SK-N-SH treated with all-trans-retinoic acid at 6 μM for 48 hours (cell line): Measurements from ENCODE around the gene NOL3.

Experiments used
- ATAC-seq: fragments of 200-7000 bp; cut with Tn5 transposase; 3 replicates; pipeline ENCODE4 v1.9.1; 2020; ENCODE audit warnings: mild to moderate bottlenecking, moderate library complexity
- ARNTL ChIP-seq: fragments of 450-650 bp; formaldehyde crosslinking; IDR thresholded peaks from 2 replicates; pipeline ENCODE4 v1.5.0; 2020; ENCODE audit warnings: low read depth, mild to moderate bottlenecking, moderate library complexity, borderline replicate concordance
- BACH2 ChIP-seq: fragments of 250-450 bp; sonication (Bioruptor Pico); IDR thresholded peaks from 2 replicates; pipeline ENCODE4 v1.9.0; 2021; ENCODE audit warnings: mild to moderate bottlenecking, borderline replicate concordance
- CSDC2 ChIP-seq: fragments of 250-450 bp; sonication (Bioruptor Pico); IDR thresholded peaks from 2 replicates; pipeline ENCODE4 v1.5.0; 2020; ENCODE audit warnings: mild to moderate bottlenecking, moderate library complexity
- ESRRG ChIP-seq: fragments of 250-450 bp; sonication (Bioruptor Pico); IDR thresholded peaks from 2 replicates; pipeline ENCODE4 v1.6.1; 2021; ENCODE audit warnings: mild to moderate bottlenecking
- GLIS3 ChIP-seq: fragments of 250-450 bp; sonication (Bioruptor Pico); IDR thresholded peaks from 2 replicates; pipeline ENCODE4 v1.5.0; 2020; ENCODE audit warnings: mild to moderate bottlenecking, moderate library complexity
- ISL1 ChIP-seq: fragments of 250-450 bp; sonication (Bioruptor Pico); IDR thresholded peaks from 2 replicates; pipeline ENCODE4 v2.1.2; 2022; ENCODE audit warnings: mild to moderate bottlenecking, moderate library complexity
- OSR1 ChIP-seq: fragments of 250-450 bp; sonication (Bioruptor Pico); IDR thresholded peaks from 2 replicates; pipeline ENCODE4 v1.8.0; 2022; ENCODE audit warnings: moderate library complexity, mild to moderate bottlenecking, inconsistent platforms
- PPARA ChIP-seq: fragments of 250-450 bp; sonication (Bioruptor Pico); IDR thresholded peaks from 2 replicates; pipeline ENCODE4 v1.5.0; 2020; ENCODE audit warnings: mild to moderate bottlenecking, borderline replicate concordance
- SNAI2 ChIP-seq: fragments of 250-450 bp; sonication (Bioruptor Pico); IDR thresholded peaks from 2 replicates; pipeline ENCODE4 v1.5.0; 2020; ENCODE audit warnings: mild to moderate bottlenecking, moderate library complexity
- TCF4 ChIP-seq: fragments of 250-450 bp; sonication (Bioruptor Pico); IDR thresholded peaks from 2 replicates; pipeline ENCODE4 v1.8.0; 2021; ENCODE audit warnings: mild to moderate bottlenecking, moderate library complexity, borderline replicate concordance
- TOX ChIP-seq: fragments of 250-450 bp; sonication (Bioruptor Pico); IDR thresholded peaks from 2 replicates; pipeline ENCODE4 v1.8.0; 2021; ENCODE audit warnings: mild to moderate bottlenecking, moderate library complexity, borderline replicate concordance
- ZC3H10 ChIP-seq: fragments of 250-450 bp; sonication (Bioruptor Pico); IDR thresholded peaks from 2 replicates; pipeline ENCODE4 v1.5.1; 2021; ENCODE audit warnings: mild to moderate bottlenecking, moderate library complexity
- ZFP3 ChIP-seq: fragments of 250-450 bp; sonication (Bioruptor Pico); IDR thresholded peaks from 2 replicates; pipeline ENCODE4 v1.5.0; 2020; ENCODE audit warnings: mild to moderate bottlenecking, moderate library complexity
- ZFP30 ChIP-seq: fragments of 450-650 bp; formaldehyde crosslinking; IDR thresholded peaks from 2 replicates; pipeline ENCODE4 v1.5.0; 2022; ENCODE audit warnings: mild to moderate bottlenecking, moderate library complexity
- ZNF565 ChIP-seq: fragments of 450-650 bp; formaldehyde crosslinking; conservative IDR thresholded peaks from 2 replicates; pipeline ENCODE4 v1.5.0; 2020; ENCODE audit warnings: low read depth, mild to moderate bottlenecking, moderate library complexity
- ZNF70 ChIP-seq: fragments of 450-650 bp; formaldehyde crosslinking; IDR thresholded peaks from 2 replicates; pipeline ENCODE4 v1.5.0; 2020; ENCODE audit warnings: mild to moderate bottlenecking, moderate library complexity
- ZNF8 ChIP-seq: fragments of 450-650 bp; formaldehyde crosslinking; IDR thresholded peaks from 2 replicates; pipeline ENCODE4 v1.5.0; 2020; ENCODE audit warnings: mild to moderate bottlenecking, moderate library complexity
- TF ChIP-seq, protein P1 (sequence below): fragments of 250-450 bp; sonication (Bioruptor Pico); IDR thresholded peaks from 2 replicates; pipeline ENCODE4 v1.5.1; 2020; ENCODE audit warnings: low read depth, mild to moderate bottlenecking, moderate library complexity
- TF ChIP-seq, protein P2 (sequence below): fragments of 250-450 bp; sonication (Bioruptor Pico); IDR thresholded peaks from 2 replicates; pipeline ENCODE4 v1.8.0; 2021; ENCODE audit warnings: low read depth, mild to moderate bottlenecking, moderate library complexity, borderline replicate concordance
- TF ChIP-seq, protein P3 (sequence below): fragments of 250-450 bp; sonication (Bioruptor Pico); IDR thresholded peaks from 2 replicates; pipeline ENCODE4 v1.5.0; 2020; ENCODE audit warnings: mild to moderate bottlenecking, moderate library complexity
- TF ChIP-seq, protein P4 (sequence below): fragments of 250-450 bp; sonication (Bioruptor Pico); IDR thresholded peaks from 2 replicates; pipeline ENCODE4 v1.8.0; 2020; ENCODE audit warnings: mild to moderate bottlenecking, moderate library complexity, borderline replicate concordance
- TF ChIP-seq, protein P5 (sequence below): fragments of 250-450 bp; sonication (Bioruptor Pico); IDR thresholded peaks from 2 replicates; pipeline ENCODE4 v1.5.1; 2021; ENCODE audit warnings: mild to moderate bottlenecking, moderate library complexity

The NOL3 gene

DNA sequence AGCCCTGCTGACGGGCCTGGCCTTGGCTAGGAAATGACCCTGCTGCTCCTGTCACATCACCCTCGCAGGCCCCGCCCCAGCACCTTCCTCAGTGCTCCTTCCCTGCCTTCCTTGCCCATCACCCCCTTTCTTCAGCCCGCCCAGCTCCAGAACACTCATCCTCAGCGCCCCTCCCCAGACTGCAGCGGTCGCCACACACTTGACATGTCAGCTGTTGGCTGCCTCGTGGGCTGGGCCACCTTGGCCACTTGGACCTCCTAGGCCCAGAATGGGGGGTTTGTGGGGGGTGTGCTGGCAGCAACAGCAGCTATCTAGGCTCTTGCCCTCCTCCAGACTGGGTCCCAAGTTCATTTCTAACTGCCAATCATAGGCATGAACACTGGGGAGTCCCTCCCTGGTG is 39.2 kb downstream of the NOL3 start:
- TF ChIP-seq ARNTL: no peak
- TF ChIP-seq ZC3H10: no peak
- TF ChIP-seq PPARA (CRISPR knock-in tag): no peak
- no peak for TF ChIP-seq GLIS3 (CRISPR knock-in tag)
- TF ChIP-seq TOX (CRISPR knock-in tag): no peak
- TF ChIP-seq ZNF8 (CRISPR knock-in tag): no peak
- TF ChIP-seq ESRRG (CRISPR knock-in tag): no peak
- TF ChIP-seq, protein P1, sequence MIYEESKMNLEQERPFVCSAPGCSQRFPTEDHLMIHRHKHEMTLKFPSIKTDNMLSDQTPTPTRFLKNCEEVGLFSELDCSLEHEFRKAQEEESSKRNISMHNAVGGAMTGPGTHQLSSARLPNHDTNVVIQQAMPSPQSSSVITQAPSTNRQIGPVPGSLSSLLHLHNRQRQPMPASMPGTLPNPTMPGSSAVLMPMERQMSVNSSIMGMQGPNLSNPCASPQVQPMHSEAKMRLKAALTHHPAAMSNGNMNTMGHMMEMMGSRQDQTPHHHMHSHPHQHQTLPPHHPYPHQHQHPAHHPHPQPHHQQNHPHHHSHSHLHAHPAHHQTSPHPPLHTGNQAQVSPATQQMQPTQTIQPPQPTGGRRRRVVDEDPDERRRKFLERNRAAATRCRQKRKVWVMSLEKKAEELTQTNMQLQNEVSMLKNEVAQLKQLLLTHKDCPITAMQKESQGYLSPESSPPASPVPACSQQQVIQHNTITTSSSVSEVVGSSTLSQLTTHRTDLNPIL (CRISPR knock-in tag): no peak
- TF ChIP-seq, protein P2, sequence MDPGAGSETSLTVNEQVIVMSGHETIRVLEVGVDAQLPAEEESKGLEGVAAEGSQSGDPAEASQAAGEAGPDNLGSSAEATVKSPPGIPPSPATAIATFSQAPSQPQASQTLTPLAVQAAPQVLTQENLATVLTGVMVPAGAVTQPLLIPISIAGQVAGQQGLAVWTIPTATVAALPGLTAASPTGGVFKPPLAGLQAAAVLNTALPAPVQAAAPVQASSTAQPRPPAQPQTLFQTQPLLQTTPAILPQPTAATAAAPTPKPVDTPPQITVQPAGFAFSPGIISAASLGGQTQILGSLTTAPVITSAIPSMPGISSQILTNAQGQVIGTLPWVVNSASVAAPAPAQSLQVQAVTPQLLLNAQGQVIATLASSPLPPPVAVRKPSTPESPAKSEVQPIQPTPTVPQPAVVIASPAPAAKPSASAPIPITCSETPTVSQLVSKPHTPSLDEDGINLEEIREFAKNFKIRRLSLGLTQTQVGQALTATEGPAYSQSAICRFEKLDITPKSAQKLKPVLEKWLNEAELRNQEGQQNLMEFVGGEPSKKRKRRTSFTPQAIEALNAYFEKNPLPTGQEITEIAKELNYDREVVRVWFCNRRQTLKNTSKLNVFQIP: no peak
- TF ChIP-seq, all 23 proteins: peak for 0
- ATAC-seq: no peak

DNA sequence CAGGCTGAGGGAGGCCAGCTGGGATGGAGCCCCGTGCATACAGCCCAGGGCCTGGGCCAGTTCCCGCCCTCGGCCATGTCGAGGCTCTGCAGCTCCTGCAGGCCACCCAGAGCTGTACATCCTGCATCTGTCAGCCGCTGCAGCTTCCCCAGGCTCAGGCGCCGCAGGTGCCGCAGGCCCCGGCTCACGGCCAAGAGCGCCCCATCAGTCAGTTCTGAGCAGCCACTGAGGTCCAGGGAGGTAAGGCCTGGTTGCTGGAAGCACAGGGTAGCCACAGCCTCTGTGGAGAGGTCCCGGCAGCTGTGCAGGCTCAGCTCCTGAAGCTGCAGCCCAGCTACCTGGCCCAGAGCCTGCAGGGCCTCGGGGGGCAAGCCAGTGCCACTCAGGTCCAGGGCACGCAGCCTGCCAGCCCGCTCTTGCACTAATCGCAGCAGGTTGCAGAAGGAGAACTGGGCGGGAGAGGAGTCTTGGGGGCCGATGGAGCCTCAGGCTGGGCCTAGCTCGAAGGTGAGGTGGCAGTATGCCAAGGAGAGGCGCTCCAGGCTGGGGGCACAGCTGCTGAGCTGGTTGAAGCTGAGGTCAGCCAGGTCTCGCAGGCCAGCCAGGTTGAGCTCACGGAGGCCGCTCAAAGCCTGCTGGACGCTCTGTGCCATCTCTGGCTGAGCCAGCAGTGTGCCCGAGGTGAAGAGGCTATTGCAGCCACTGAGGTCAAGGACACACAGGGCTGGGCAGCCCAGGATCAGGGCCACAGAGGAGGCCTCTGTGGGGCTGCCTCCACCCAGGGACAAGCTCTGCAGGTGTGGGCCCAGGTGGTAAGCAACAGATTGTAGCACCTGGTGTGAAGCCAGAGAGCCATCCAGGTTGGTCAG is 40.0 kb downstream of the NOL3 start:
- no peak for ATAC-seq
- no peak for TF ChIP-seq TOX (CRISPR knock-in tag)
- TF ChIP-seq BACH2 (CRISPR knock-in tag): no peak
- TF ChIP-seq, protein P3, sequence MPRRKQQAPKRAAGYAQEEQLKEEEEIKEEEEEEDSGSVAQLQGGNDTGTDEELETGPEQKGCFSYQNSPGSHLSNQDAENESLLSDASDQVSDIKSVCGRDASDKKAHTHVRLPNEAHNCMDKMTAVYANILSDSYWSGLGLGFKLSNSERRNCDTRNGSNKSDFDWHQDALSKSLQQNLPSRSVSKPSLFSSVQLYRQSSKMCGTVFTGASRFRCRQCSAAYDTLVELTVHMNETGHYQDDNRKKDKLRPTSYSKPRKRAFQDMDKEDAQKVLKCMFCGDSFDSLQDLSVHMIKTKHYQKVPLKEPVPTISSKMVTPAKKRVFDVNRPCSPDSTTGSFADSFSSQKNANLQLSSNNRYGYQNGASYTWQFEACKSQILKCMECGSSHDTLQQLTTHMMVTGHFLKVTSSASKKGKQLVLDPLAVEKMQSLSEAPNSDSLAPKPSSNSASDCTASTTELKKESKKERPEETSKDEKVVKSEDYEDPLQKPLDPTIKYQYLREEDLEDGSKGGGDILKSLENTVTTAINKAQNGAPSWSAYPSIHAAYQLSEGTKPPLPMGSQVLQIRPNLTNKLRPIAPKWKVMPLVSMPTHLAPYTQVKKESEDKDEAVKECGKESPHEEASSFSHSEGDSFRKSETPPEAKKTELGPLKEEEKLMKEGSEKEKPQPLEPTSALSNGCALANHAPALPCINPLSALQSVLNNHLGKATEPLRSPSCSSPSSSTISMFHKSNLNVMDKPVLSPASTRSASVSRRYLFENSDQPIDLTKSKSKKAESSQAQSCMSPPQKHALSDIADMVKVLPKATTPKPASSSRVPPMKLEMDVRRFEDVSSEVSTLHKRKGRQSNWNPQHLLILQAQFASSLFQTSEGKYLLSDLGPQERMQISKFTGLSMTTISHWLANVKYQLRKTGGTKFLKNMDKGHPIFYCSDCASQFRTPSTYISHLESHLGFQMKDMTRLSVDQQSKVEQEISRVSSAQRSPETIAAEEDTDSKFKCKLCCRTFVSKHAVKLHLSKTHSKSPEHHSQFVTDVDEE: no peak
- TF ChIP-seq ZC3H10: no peak
- TF ChIP-seq, protein P4, sequence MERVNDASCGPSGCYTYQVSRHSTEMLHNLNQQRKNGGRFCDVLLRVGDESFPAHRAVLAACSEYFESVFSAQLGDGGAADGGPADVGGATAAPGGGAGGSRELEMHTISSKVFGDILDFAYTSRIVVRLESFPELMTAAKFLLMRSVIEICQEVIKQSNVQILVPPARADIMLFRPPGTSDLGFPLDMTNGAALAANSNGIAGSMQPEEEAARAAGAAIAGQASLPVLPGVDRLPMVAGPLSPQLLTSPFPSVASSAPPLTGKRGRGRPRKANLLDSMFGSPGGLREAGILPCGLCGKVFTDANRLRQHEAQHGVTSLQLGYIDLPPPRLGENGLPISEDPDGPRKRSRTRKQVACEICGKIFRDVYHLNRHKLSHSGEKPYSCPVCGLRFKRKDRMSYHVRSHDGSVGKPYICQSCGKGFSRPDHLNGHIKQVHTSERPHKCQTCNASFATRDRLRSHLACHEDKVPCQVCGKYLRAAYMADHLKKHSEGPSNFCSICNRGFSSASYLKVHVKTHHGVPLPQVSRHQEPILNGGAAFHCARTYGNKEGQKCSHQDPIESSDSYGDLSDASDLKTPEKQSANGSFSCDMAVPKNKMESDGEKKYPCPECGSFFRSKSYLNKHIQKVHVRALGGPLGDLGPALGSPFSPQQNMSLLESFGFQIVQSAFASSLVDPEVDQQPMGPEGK (CRISPR knock-in tag): no peak
- no peak for TF ChIP-seq ZNF70
- TF ChIP-seq ZFP3 (CRISPR knock-in tag): no peak
- TF ChIP-seq ARNTL: no peak
- TF ChIP-seq ESRRG (CRISPR knock-in tag): no peak
- no peak for TF ChIP-seq ISL1 (CRISPR knock-in tag)
- no peak for TF ChIP-seq OSR1 (CRISPR knock-in tag)
- TF ChIP-seq PPARA (CRISPR knock-in tag): no peak
- TF ChIP-seq TCF4: no peak
- TF ChIP-seq SNAI2 (CRISPR knock-in tag): no peak
- TF ChIP-seq, all 23 proteins: peak for 0

DNA sequence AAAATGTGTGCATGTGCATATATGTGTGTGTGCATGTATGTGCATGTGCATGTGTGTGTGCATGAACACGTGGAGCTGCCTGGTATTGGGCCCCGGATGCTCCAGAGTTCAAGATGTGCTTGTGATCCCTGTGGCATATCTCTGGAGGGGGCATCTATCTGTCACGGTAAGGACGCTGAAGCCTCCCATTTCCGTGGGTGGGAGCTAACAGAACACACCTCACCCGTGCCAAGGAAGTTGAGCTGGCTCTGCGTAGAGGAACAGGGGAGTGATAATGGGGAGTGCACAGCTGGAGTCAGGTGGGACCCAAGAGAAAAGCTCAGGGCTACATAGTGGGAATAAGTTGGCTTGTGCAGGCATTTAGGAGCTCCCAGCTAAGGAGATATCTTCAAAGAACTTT is 41.3 kb downstream of the NOL3 start:
- no peak for ATAC-seq
- TF ChIP-seq BACH2 (CRISPR knock-in tag): no peak
- no peak for TF ChIP-seq GLIS3 (CRISPR knock-in tag)
- TF ChIP-seq ZFP30 (CRISPR knock-in tag): no peak
- TF ChIP-seq TOX (CRISPR knock-in tag): no peak
- no peak for TF ChIP-seq ZNF70
- TF ChIP-seq, protein P5, sequence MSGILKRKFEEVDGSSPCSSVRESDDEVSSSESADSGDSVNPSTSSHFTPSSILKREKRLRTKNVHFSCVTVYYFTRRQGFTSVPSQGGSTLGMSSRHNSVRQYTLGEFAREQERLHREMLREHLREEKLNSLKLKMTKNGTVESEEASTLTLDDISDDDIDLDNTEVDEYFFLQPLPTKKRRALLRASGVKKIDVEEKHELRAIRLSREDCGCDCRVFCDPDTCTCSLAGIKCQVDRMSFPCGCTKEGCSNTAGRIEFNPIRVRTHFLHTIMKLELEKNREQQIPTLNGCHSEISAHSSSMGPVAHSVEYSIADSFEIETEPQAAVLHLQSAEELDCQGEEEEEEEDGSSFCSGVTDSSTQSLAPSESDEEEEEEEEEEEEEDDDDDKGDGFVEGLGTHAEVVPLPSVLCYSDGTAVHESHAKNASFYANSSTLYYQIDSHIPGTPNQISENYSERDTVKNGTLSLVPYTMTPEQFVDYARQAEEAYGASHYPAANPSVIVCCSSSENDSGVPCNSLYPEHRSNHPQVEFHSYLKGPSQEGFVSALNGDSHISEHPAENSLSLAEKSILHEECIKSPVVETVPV (CRISPR knock-in tag): no peak
- no peak for TF ChIP-seq TCF4
- no peak for TF ChIP-seq ZNF565
- TF ChIP-seq CSDC2: no peak
- no peak for TF ChIP-seq ESRRG (CRISPR knock-in tag)
- TF ChIP-seq PPARA (CRISPR knock-in tag): no peak
- TF ChIP-seq, protein P3: no peak
- no peak for TF ChIP-seq OSR1 (CRISPR knock-in tag)
